Ovary (tissue), 9 donors: ENCODE measurements around the gene UROC1. TPM values are rescaled to one million over a fixed set of nuclear protein-coding genes. Genes with fewer than 3 reads are reported as not detected.

Experiments used
- DNase-seq, 5 donors: peaks; one replicate each; pipeline ENCODE4 v3.0.0-alpha.2; 2019 to 2020
- H3K27ac ChIP-seq, 2 donors: fragments of 200-600 bp; one replicate each; pipeline versions ENCODE4 v1.5.1 to v1.8.0; 2019 to 2022
- H3K27me3 ChIP-seq: fragments of 200-600 bp; one replicate; pipeline ENCODE4 v1.8.0; 2022
- H3K36me3 ChIP-seq: fragments of 200-600 bp; sonication (generic); one replicate; pipeline ENCODE4 v1.5.1; 2019
- H3K4me1 ChIP-seq: one replicate; pipeline ENCODE4 v1.8.1; 2013; ENCODE audit warnings: mild to moderate bottlenecking, moderate library complexity; ENCODE audit not compliant: insufficient read depth
- H3K4me3 ChIP-seq: fragments of 200-600 bp; sonication (generic); one replicate; pipeline ENCODE4 v1.5.1; 2017
- H3K9me3 ChIP-seq, 2 donors: fragments of 200-600 bp in 1 of 2; sonication (generic) in 1 of 2; one replicate each; pipeline versions ENCODE4 v1.5.1 to v1.8.1; 2013 to 2019; ENCODE audit warnings: mild to moderate bottlenecking in 1 of 2, moderate library complexity in 1 of 2
- EP300 ChIP-seq: sonication (generic); formaldehyde crosslinking; IDR thresholded peaks from one replicate; pipeline ENCODE4 v1.6.1; 2017; ENCODE audit warnings: antibody characterized with exemption
- POLR2A ChIP-seq: fragments of 450-650 bp; IDR thresholded peaks from one replicate; pipeline ENCODE4 v1.6.1; 2017; ENCODE audit warnings: antibody characterized with exemption, mild to moderate bottlenecking, moderate library complexity
- WGBS, 3 donors: extraction: QIAGEN DNeasy Blood & Tissue Kit in 1 of 3; methylation state at CpG; one replicate each; pipeline versions ENCODE4 v1.1.5 to v1.1.7; 2013 to 2017; 5-methylcytosine and 5-hydroxymethylcytosine counted together
- intact Hi-C, 4 donors: fragments of 100-400 bp; cut with DNase I; formaldehyde crosslinking; loops; one replicate each; pipeline versions ENCODE4 v1.11.0 to v1.15.1; 2022 to 2023
- polyA plus RNA-seq, 2 donors: library from polyadenylated mRNA; stranded (reverse); fragments of 200-250 nt in 1 of 2; fragments of 350-450 nt in 1 of 2; fragmentation: Illumina TruSeq in 1 of 2; extraction: RNeasy Lipid Tissue Mini Kit (QIAGEN cat#74804) in 1 of 2; gene quantifications; one replicate each; pipeline ENCODE4 v1.2.3, GENCODE V29; 2013 to 2014
- total RNA-seq, 7 donors: library from RNA; depleted of rRNA in 2 of 7; stranded (reverse); fragments of >200 nt in 2 of 7; fragmentation: NEBNext Ultra II Directional in 3 of 7; extraction: Animal tissue kit (Norgen Biotek cat#: 25700) in 3 of 7; gene quantifications; one replicate each; pipeline versions ENCODE4 v1.1.0 to v1.2.4, GENCODE V29; 2016 to 2023
- TF ChIP-seq, protein P1 (sequence below), 3 donors: fragments of 450-650 bp in 2 of 3; fragments of 200-600 bp in 1 of 3; IDR thresholded peaks; one replicate each; pipeline versions ENCODE4 v1.5.1 to v1.8.0; 2016 to 2022; ENCODE audit warnings: antibody characterized with exemption in 3 of 3, mild to moderate bottlenecking in 1 of 3
- donor health status: DM: no; HTN: no; CAD: no; lungs with moderate emphysema.
- donor health status: DM: no; HTN: no; CAD: no.
- donor health status: Bipolar disorder and iron deficiency.
- donor health status: DM: yes; HTN: yes; CAD: no.
- donor health status: DM: no; HTN: no; CAD: no.
- donor health status: DM: yes; HTN: yes; CAD: no.

The UROC1 gene
- total and polyA plus RNA-seq, 9 donors, result 0.06 to 0.32 (median 0.12) TPM; not detected in 4

DNA sequence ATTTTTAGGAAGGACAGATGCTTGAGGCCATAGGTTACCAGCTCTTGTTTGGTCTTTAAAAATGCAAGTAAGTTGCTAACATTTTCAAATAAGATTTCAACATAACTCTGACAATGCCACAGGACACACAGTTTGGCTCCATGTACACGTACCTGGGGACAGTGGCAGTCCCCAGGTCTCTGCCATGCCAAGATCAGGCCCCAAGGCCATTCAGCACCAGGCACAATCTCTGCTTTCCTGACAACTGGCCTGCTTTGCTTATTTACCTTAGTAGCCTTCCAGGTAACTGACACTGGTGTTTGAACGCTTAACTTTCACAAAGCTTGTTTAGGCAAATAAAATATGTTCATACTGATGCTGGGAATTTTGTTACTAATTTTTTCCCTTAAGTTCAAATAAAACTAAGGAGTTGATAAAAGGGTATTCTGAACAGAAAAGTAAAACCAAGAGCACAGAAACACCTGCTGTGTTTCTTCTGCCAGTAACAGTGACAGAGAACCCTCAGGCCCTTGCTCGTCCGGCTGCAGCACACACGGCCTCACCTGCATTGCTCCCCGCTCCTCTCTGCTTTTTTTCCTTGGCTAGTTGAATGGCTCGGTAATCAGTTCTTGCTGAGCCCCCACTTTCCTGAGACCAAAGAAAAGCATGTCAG lies 58.3 kb downstream of the UROC1 start:
- H3K4me1 ChIP-seq, result peaks cover 4% of the 10 kb centered on the region
- H3K9me3 ChIP-seq, result no peaks in the 10 kb centered on the region
- 49 to 73% (median 53%) methylated on average over 7 of the region's 7 CpGs for WGBS, 3 donors
- TF ChIP-seq, protein P1, sequence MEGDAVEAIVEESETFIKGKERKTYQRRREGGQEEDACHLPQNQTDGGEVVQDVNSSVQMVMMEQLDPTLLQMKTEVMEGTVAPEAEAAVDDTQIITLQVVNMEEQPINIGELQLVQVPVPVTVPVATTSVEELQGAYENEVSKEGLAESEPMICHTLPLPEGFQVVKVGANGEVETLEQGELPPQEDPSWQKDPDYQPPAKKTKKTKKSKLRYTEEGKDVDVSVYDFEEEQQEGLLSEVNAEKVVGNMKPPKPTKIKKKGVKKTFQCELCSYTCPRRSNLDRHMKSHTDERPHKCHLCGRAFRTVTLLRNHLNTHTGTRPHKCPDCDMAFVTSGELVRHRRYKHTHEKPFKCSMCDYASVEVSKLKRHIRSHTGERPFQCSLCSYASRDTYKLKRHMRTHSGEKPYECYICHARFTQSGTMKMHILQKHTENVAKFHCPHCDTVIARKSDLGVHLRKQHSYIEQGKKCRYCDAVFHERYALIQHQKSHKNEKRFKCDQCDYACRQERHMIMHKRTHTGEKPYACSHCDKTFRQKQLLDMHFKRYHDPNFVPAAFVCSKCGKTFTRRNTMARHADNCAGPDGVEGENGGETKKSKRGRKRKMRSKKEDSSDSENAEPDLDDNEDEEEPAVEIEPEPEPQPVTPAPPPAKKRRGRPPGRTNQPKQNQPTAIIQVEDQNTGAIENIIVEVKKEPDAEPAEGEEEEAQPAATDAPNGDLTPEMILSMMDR (IDR thresholded peaks at IDR 0.05), result no peak
- no peak for TF ChIP-seq POLR2A
- no peak for TF ChIP-seq EP300
- no peaks in the 10 kb centered on the region for H3K36me3 ChIP-seq
- no peak overlapping the region for H3K4me3 ChIP-seq
- no peaks in the 10 kb centered on the region for H3K27me3 ChIP-seq
- H3K27ac ChIP-seq, result no peak overlapping the region
- intact Hi-C loops, result no loop called here
- DNase-seq, result no peak

DNA sequence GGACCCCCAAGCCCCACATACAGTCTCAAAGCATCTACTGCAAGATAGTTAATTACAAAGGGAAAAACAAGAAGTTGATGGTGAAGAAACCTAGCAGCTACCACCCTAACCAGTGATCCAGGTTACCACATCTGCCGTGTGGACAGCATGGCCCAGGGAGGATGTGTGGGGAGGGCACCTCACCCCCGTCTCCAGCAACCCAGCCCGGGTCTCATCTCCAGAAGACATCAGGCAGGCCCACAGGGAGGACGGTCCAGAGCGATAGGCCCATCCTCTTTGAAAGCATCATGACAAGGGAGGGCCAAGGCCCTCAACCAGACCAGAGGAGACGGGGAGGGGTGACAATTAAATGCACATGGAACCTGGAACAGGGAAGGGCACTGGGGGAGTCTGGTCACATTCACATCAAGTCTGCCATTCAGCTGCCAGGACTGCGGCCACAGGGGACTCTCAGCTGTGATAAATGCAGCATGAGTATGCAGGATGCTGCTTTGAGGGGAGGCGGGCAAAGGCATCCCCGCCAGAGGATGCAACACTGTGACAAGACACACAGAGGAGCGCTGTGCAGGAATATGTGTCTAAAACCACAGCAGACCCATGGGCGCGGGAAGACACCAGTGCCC lies 60.7 kb downstream of the UROC1 start:
- no peak overlapping the region for H3K27ac ChIP-seq
- DNase-seq, result peak in 2 of 5 donors; percentile 4
- peaks cover 4% of the 10 kb centered on the region for H3K4me1 ChIP-seq
- intact Hi-C loops, result no loop called here
- 84 to 93% (median 88%) methylated on average over 12 of the region's 12 CpGs for WGBS, 3 donors
- H3K9me3 ChIP-seq, result no peaks in the 10 kb centered on the region
- H3K27me3 ChIP-seq, result no peaks in the 10 kb centered on the region
- TF ChIP-seq, protein P1 (IDR thresholded peaks at IDR 0.05), result no peak
- H3K4me3 ChIP-seq, result no peak overlapping the region
- no peaks in the 10 kb centered on the region for H3K36me3 ChIP-seq

DNA sequence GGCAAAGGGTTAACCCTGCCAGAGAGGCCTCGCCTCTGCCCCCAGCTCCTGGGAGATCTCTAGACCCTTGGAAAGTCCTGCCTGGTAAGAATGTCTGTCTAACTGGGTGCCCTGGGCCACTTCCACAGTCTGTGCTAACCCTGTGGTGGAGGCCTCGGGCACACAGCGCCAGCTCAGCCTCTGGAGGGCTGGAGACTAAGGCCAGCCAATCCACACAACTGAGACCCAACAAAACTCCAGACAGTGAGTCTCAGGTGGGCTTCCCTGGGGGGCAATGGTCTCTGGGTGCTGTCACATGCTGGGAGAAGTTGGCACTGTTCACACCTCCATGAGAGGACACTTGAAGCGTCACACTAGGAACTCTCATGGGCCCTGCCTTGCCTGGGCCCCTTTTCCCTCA lies 61.4 kb downstream of the UROC1 start:
- Histone ChIP-seq H3K4me3 (no peak overlapping the region), H3K9me3 (no peaks in the 10 kb centered on the region), H3K36me3 (no peaks in the 10 kb centered on the region), H3K27me3 (no peaks in the 10 kb centered on the region), H3K4me1 (peaks cover 4% of the 10 kb centered on the region), H3K27ac (no peak overlapping the region)
- TF ChIP-seq POLR2A (no peak), EP300 (no peak)
- TF ChIP-seq, protein P1 (IDR thresholded peaks at IDR 0.05), result no peak
- WGBS, 3 donors, result 73 to 97% (median 87%) methylated on average over 4 of the region's 4 CpGs
- intact Hi-C loops, result no loop called here
- DNase-seq, result peak in 2 of 5 donors; percentile 5 to 6

DNA sequence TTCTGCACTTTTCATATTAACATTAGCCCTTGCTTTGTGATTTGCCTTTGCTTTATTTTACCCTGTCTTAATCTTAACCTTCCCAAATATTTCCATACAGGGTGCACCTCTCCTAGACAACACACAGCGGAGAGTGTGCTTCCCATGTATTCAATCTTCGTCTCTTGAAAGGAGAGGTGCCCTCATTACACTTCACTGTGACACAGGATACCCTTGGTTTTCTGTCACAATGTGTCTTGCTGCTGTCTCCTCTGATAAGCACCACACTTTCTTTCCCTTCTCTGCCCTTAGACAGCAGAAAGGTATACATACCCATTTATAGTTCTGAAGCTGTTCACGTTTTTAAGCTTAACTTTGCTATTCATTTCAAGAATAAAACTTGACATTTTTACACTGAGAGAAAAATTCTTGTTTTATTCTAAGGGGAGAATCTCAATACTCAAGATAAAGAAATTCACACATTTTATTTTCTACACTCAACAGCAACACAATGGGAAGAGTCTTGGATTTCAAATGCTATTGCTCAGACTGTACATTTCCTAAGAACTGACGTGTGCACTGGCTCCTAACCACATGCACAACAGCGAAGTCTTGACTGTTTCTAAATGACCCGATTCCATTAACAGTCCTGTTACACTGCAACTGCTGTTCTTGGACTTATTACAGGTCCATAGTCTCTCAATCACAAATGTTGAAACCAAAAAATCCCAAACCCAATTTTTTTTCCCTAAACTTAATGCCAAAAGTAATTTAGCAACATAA lies 63.0 kb downstream of the UROC1 start:
- intact Hi-C loops, result no loop called here
- H3K27ac ChIP-seq, result no peak overlapping the region

More for the DNA sequence above, 63.0 kb downstream of the UROC1 start:
- 90 to 93% (median 91%) methylated on average over 6 of the region's 6 CpGs for WGBS, 3 donors
- no peaks in the 10 kb centered on the region for H3K4me1 ChIP-seq
- no peaks in the 10 kb centered on the region for H3K9me3 ChIP-seq
- TF ChIP-seq POLR2A (no peak), EP300 (no peak)
- TF ChIP-seq, protein P1 (IDR thresholded peaks at IDR 0.05), result no peak
- H3K36me3 ChIP-seq, result no peaks in the 10 kb centered on the region
- DNase-seq, result no peak
- H3K4me3 ChIP-seq, result no peak overlapping the region
- H3K27me3 ChIP-seq, result no peaks in the 10 kb centered on the region
